Lower leg skin (tissue), 3 donors: Measurements from ENCODE around the gene TTC12.

Source experiments
- CTCF ChIP-seq, 3 donors: fragments of 450-650 bp; IDR thresholded peaks; one replicate each; pipeline ENCODE4 v1.5.1; 2016; ENCODE audit warnings: antibody characterized with exemption in 3 of 3, mild to moderate bottlenecking in 3 of 3, moderate library complexity in 2 of 3
- POLR2A ChIP-seq, 2 donors: fragments of 450-650 bp; IDR thresholded peaks; one replicate each; pipeline ENCODE4 v1.6.1; 2016 to 2017; ENCODE audit warnings: antibody characterized with exemption in 2 of 2, mild to moderate bottlenecking in 1 of 2, moderate library complexity in 1 of 2

DNA sequence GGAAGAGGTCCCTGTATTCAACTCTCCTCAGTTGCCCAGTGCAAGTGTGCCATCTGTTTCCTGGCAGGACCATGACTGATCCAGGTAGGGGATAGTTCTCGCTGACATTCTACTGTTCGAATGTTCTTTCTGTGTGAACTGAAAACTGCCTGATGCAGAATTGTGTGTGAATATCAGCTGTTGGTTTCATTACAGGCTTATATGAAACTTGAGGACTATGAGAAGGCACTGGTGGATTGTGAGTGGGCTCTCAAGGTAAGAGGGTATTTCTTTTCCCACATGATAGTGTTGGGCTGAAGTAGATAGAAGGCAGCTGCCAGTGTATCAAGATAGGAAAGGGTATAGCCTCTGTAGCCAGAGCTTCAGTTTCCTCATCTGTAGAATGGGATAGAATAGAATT, 15.3 kb downstream of the TTC12 start:
- TF ChIP-seq POLR2A (IDR thresholded peaks at IDR 0.05) (no peak), CTCF (IDR thresholded peaks at IDR 0.05) (no peak)
